GM18508 (cell line): ENCODE results near the gene RNF123.

Experiments
- ATAC-seq: cut with Tn5 transposase; IDR thresholded peaks from one replicate; pipeline ENCODE4 v1.9.1; 2021; ENCODE audit warnings: moderate number of reproducible peaks; ENCODE audit not compliant: insufficient read depth, unreplicated experiment

Gene RNF123

DNA sequence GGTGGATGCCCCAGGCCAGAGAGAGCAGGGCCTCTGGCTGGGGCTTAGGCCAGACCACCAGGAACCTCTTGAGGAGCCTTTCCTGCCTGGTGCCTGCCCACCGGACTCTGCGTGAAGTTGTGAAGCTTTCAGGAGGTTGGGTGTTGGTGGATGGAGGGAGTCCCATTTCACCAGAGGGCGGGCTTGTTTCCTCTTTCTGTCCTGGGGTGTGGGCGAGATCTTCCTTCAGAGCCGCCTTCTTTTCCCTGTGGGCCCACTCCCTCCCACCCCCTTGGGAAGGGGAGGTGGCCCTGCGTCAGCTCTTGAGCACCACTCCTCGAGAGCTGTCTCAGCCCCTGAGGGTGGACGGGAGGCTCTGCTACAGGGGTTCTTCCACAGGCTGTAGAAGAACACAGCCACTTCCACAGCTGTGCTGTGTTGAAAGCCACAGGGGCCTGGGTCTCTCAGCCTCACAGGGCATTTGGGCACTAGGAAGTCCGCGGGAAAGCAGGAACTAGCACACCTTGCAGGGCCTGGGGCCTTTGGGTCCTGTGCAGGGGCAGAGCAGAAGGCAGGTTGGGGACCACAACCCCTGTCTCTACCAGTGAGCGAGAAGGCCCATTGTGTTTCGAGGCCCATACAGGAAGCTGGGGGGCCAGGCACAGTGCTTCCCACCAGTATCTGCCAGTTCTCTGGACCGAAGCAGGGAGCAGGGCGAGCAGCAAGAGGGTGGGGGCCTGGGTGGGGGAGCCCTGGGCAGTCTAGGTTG lies 28.0 kb downstream of the RNF123 start:
- no peak for ATAC-seq

DNA sequence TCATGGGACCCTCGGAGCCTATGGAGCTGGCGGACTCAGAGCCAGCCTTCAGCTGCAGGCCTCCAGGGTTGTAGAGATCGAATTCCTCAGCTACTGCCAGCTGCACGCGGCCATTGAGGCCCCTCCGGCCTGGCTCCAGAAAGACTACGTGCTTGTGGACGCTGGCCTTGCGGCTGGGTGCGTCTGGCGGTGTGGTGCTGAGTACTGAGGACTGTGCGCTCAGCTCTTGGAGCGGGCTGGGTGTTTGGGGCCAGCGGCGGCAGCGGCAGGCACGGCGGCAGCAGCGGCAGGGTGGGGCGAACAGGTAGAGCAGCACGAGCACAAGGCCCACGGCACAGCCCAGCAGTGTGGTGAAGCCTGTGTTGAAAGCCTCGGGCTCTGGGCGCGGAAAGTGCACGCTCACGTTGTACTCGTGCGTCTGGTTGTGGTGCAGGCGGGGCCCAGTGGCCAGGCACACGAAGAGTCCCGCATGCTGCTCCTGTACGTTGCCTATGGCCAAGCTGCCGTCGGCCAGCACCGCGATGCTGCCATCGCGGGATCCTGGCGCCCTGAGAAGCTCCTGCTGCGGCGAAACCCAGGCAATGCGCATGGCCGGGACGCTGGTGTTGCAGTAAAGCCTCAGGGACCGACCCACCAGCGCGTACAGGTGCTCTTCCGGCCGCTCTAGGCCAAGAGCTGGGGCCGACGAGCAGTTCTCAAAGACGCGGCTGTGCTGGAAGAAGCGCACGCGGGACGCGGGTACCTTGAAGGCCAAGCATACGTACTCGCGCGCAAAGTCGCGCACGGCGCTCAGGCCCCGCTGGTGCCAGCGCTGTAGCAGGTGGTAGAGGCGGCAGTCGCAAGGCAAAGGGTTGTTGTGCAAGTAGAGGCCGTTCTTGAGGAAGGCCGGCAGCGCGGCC lies 28.9 kb downstream of the RNF123 start:
- ATAC-seq = no peak

DNA sequence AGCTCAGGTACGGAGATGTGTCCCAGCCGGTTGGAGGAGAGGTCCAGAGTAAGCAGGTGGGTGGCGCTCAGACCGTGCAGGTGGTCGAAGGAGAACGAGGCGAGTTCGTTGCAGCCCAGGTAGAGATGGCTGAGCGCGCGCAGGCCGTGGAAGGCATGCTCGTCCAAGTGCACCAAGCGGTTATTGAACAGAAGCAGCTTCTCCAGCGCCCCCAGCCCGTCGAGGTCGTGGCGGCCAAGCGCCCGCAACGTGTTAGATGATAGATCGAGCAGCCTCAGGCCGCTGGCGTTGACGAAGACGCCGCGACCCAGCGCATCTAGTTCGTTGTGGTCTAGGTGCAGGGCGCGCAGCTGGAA lies 29.5 kb downstream of the RNF123 start:
- ATAC-seq = no peak

DNA sequence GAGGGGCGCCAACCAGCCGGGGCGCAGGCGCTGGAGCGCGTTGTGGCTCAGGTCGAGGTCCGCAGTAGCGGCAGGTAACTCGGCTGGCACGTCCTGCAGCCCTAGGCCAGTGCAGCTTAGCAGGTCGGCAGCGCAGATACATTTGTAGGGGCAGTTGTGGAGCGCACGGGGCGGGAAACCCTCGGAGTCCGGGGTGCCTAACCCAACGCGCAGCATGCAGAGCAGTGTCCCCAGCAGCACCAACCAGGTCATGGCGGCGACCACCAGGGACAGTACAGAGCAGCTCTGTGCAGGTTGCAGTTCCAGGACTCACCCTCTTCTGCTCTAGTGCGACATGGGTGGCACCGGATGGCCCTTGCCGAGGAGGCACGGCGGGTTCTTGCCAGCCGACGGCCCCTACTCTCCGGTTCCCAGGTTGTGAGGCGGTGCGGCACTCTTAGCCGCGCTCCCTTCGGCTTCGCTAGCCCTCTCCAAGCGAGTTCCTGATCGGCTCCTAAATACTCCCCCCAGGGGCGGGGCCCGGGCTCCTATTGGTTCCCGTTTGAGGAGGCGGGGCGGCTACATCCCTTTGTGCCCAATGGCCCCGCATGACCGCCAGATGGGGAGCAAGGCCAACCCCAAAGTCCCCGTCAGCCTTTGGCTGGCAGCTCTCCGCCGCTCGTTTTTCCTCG lies 30.0 kb downstream of the RNF123 start, which contains the start of gene AMIGO3:
TSS of gene AMIGO3 (minus strand) at position 471 of the 671 bp plus-strand sequence. CDS start at position 252, 219 bp downstream.
- no peak for ATAC-seq

GRCh38 chr3:49720855-49721595 lies 31.7 kb downstream of the RNF123 start:
- ATAC-seq = no peak

GRCh38 chr3:49721596-49721895 lies 32.2 kb downstream of the RNF123 start:
- ATAC-seq = no peak

- ATAC-seq = no peak
Measured at GRCh38 chr3:49721896-49722781, 32.8 kb downstream of the RNF123 start.

DNA sequence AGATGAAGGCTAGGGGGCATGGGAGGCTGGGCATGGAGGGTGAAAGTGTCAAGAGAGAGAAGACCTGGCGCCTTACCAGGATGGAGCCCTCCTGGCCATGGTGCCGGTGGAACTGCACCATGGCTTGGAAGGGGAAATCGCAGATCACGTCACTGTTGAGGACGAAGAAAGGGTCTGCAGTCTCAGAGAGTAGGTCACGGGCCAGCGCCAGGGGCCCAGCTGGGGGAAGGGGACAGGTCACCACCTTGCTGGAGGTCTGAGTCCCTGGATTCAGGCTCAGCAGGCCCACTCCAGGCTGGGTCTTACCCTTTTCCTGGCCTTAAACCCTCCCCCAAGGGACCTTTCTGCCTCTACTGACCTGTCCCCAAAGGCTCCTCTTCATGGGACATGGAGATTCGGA lies 33.5 kb downstream of the RNF123 start:
- no peak for ATAC-seq

DNA sequence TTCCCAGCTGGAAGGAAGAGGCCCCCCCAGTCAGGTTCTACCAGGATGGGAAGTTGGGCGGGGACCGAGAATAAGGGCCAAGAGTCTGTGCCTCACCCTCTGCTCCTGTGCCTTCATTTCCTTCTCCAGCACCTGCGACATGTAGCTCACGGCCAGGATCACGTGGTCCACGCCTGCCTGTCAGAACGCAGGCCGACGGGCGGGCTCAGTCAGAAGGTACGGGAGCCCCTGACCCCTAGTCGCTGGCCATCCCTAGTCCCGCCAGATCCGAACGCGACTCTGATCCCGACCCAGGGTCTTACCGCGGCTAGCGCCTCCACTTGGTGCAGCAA lies 33.9 kb downstream of the RNF123 start:
- ATAC-seq = no peak

DNA sequence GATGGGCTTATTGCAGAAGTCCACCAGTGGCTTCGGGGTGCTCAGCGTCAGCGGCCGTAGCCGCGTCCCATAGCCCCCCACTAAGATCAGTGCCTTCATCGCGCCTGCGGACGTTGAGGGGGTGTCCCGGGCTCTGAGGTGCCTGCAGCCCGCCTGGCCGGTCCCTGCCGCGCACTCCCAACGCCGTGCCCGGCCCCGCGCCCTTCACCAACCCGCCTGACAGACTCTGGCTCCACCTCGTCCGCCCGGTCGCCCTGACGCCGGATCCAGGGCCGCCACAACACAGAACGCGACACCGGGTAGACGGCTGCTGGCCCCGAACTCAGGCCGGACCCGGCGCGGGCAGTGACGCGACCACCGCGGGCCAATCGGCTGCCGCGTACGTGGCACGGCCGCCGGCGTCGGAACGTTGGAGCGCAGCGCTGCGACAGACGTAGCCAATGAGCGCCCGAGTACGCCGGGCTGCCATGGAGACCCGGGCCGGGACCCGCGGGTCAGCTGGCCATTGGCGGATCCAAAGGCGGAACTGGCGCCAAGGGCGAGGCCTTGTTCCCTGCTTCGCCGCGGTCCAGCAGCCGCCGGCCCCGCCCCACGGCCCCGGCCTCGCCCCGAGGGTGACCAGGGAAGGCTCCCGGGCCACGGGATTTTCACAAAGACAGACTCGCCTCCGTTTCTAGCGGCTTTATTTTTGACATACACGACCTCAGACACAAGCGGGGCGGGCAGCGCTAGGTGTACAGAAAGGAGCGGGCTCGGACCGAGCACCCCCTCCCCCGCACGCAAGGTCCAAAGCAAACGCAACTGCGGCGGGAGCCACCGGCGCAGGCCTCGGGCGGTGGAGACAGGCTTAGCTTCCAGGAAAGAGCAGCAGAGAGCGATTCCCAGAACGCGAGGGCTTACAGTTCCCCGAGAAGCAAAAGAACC lies 34.5 kb downstream of the RNF123 start, which contains the start of gene GMPPB:
TSS of gene GMPPB (minus strand) at position 324 of the 924 bp plus-strand sequence. CDS start at position 99, 225 bp downstream.
- ATAC-seq = peak; percentile 58

GRCh38 chr3:49724586-49724985 lies 35.2 kb downstream of the RNF123 start:
- no peak for ATAC-seq

DNA sequence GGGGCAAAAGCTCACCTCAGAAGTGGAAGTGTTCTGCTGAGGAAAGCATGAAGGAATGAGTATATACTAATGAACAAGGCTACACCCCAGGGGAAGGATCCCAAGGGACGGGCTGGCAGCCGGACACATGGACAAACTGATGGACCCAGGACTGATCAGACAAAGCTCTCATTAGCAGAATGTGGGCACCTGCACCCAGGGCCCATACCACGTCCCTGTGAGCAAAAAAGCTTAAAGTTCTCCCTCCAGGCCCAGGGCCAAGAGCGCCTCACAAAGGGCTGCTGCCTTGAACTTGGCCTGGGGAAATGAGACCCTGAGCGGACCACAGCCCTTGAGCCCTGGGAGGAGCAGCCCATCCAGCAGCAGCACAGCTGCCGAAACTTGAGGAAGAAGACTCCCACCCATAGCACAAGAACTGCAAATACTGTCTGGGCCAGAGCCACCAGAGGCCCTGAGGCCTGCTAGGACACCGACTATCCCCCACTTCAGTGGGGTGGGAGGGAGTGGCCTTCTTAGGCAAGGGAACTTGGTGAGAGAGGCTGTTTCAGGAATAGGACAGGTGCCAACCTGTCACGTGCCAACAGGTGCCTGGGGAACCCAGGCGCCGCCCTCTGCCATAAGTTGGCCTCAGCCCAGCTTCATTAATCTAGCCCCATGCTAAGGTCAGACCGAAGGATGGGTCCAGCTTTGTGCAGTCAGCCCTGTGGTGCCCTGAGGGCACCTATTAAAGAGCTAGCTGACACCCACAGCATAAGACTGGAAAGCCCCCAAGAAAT lies 36.7 kb downstream of the RNF123 start:
- no peak for ATAC-seq

- no peak for ATAC-seq
Measured at GRCh38 chr3:49727154-49727923, 38.0 kb downstream of the RNF123 start.

DNA sequence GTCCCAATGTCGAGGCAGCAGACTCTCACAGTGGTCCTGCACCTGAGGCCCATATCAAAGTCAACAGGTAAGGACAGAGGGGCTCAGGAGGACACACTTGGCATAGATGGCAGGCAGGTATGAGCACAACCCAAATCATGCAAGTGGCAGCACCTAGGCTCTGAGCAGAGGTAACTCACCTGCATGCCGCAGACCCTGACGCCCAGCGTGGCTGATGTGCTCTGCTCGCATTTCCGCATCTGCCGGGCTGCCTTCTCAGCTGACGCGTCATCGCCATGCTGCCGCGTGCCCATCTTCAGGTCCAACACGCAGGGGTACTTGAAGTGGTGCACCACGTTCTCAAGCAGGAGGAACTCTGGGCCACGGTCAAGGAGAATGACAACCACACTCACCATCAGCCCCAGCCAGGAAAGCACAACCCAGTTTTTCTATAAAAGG lies 38.6 kb downstream of the RNF123 start:
- ATAC-seq = no peak

DNA sequence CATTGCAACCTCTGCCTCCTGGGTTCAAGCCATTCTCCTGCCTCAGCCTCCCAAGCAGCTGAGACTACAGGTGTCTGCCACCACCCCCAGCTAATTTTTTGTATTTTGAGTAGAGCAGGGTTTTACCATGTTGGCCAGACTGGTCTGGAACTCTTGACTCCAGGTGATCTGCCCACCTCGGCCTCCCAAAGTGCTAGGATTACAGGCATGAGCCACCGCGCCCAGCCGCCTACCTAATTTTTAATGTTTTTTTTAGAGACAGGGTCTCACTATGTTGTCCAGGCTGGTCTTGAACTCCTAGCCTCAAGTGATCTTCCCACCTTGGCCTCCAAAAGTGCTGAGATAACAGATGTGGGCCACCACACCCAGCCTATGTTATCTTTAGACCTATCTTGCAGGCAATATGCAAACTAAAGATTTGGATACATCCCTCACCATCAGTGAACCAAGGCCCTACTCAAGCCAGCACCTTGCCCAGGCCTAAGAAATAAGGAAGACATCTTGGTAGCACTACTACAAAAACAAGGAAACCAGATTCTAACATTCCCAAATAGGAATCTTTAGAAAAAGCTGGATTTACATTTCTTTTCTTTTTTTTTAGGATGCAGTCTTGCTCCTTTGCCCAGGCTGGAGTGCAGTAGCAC lies 40.7 kb downstream of the RNF123 start:
- ATAC-seq = no peak

- no peak for ATAC-seq
Measured at GRCh38 chr3:49732597-49732996, 43.2 kb downstream of the RNF123 start.
